Measurements from ENCODE around the gene SLC44A3. TPM values are rescaled to one million over a fixed set of nuclear protein-coding genes. Genes with fewer than 3 reads are reported as not detected.

The SLC44A3 gene
- total and polyA plus RNA-seq, 2 of the 8 experiments (the other 6 are each of a cell fraction or from before 2014, with no cell fraction given) = 4.2 to 5.0 TPM

GRCh38 chr1:94856868-94857267 is 36.7 kb downstream of the SLC44A3 start:
- no peaks in the 10 kb centered on the region for H3K36me3 ChIP-seq (ENCODE audit: control insufficient read depth in 2 of 4, insufficient read depth in 4 of 4, low read length in 3 of 4)
- no peak overlapping the region for H2BK5ac ChIP-seq (ENCODE audit: low read depth, low read length)
- no peak overlapping the region for H3K9ac ChIP-seq (replicated peaks in 1 of 4; ENCODE audit: extremely low read depth in 1 of 4, low read depth in 3 of 4, low read length in 3 of 4)
- H3K79me2 ChIP-seq (ENCODE audit: control insufficient read depth in 1 of 2, insufficient read depth in 2 of 2, low read length in 2 of 2) = no peaks in the 10 kb centered on the region
- peaks cover 0 to 5% (median 2%) of the 10 kb centered on the region in 4 experiments; a peak in 3 of 7 replicates for H3K27me3 ChIP-seq (replicated peaks in 1 of 4; ENCODE audit: control insufficient read depth in 3 of 4, extremely low read depth in 1 of 4, insufficient read depth in 3 of 4, low read length in 3 of 4)
- H3K23me2 ChIP-seq (ENCODE audit: low read depth, low read length) = no peaks in the 10 kb centered on the region
- H3K18ac ChIP-seq (ENCODE audit: extremely low read depth, low read length) = no peak overlapping the region
- H3K4me1 ChIP-seq (replicated peaks in 1 of 4; ENCODE audit: control insufficient read depth in 3 of 4, insufficient read depth in 4 of 4, low read length in 3 of 4) = peaks cover 0 to 6% (median under 1%) of the 10 kb centered on the region in 4 experiments; a peak in 4 of 7 replicates
- H2BK120ac ChIP-seq (replicated peaks; ENCODE audit: low read depth, low read length) = no peak overlapping the region
- no peak overlapping the region for H3K56ac ChIP-seq (replicated peaks; ENCODE audit: insufficient read length, low read depth, low read length)
- H3K4ac ChIP-seq (replicated peaks; ENCODE audit: insufficient read length, low read depth, low read length) = no peak overlapping the region
- FAIRE-seq (no peak), DNase-seq (ENCODE audit: low read depth in 1 of 2, low spot score in 2 of 2) (no peak)
- H4K20me1 ChIP-seq (replicated peaks in 1 of 2; ENCODE audit: control insufficient read depth in 1 of 2, insufficient read depth in 2 of 2, low read length in 2 of 2) = no peaks in the 10 kb centered on the region
- H2BK12ac ChIP-seq (ENCODE audit: low read depth, low read length) = no peak overlapping the region
- H3K14ac ChIP-seq (ENCODE audit: insufficient read length) = no peak overlapping the region
- no peak overlapping the region for H2AFZ ChIP-seq (ENCODE audit: low read length)
- no peak overlapping the region for H3K4me3 ChIP-seq (ENCODE audit: extremely low read depth in 1 of 4, insufficient read depth in 2 of 4, low read depth in 3 of 4, low read length in 4 of 4)
- 87% methylated on average over 3 of the region's 3 CpGs; no CpG with 5 or more reads in 1 of the 2 experiments for WGBS, 2 experiments (ENCODE audit: extremely low coverage in 1 of 2, insufficient coverage in 1 of 2, insufficient read length in 1 of 2, insufficient replicate concordance in 2 of 2, low coverage in 1 of 2, low lambda C conversion rate in 2 of 2, missing lambda C conversion rate in 1 of 2)
- H3K4me2 ChIP-seq (ENCODE audit: insufficient read depth in 1 of 2, low read depth in 2 of 2, low read length in 2 of 2) = no peak overlapping the region
- no peak overlapping the region for H4K5ac ChIP-seq (ENCODE audit: insufficient read length, low read depth, low read length)
- POLR2A ChIA-PET (ENCODE audit: partially characterized antibody) = no interaction called here
- H3K79me1 ChIP-seq (ENCODE audit: low read depth, low read length) = no peaks in the 10 kb centered on the region
- H4K8ac ChIP-seq (ENCODE audit: extremely low read depth, insufficient read depth, low read length) = no peak overlapping the region; the same call in 1 of the 2 replicates
- no peak overlapping the region for H2BK15ac ChIP-seq (ENCODE audit: low read length)
- H4K91ac ChIP-seq (replicated peaks; ENCODE audit: insufficient read length, low read length) = no peak overlapping the region
- CTCF ChIA-PET (ENCODE audit: partially characterized antibody) = interaction anchor here (0.6 to 4.5 kb wide), 12 partner anchors 7 to 388 kb away, joined by 3 to 45 read pairs (median 4); no protein-coding TSS in a partner anchor
- H3K27ac ChIP-seq (ENCODE audit: low read depth, low read length) = no peak overlapping the region
- H3K9me3 ChIP-seq (ENCODE audit: insufficient read depth in 2 of 2, low read depth in 1 of 2, low read length in 1 of 2) = no peaks in the 10 kb centered on the region
- no peak overlapping the region for H2BK20ac ChIP-seq (ENCODE audit: low read length)
- H2AK5ac ChIP-seq (ENCODE audit: low read depth, low read length) = no peak overlapping the region
- H3K23ac ChIP-seq (ENCODE audit: insufficient read length) = no peak overlapping the region
- TF ChIP-seq SIRT6 (IDR thresholded peaks at IDR 0.05; ENCODE audit: low read length) (no peak), BCL11A (IDR thresholded peaks at IDR 0.05; ENCODE audit: low read depth in 2 of 2, low read length in 2 of 2) (no peak), YY1 (IDR thresholded peaks at IDR 0.05; ENCODE audit: low read depth, low read length) (no peak), CREB1 (IDR thresholded peaks at IDR 0.05) (no peak), ASH2L (IDR thresholded peaks at IDR 0.05; ENCODE audit: low read length) (no peak), TAF1 (IDR thresholded peaks at IDR 0.05; ENCODE audit: low read depth, low read length) (no peak), FOSL1 (IDR thresholded peaks at IDR 0.05; ENCODE audit: insufficient read depth, low read depth, low read length) (no peak), MAX (IDR thresholded peaks at IDR 0.05) (no peak), HDAC2 (IDR thresholded peaks at IDR 0.05; ENCODE audit: borderline replicate concordance in 1 of 2, low read depth in 2 of 2, low read length in 2 of 2) (no peak), EP300 (IDR thresholded peaks at IDR 0.05; ENCODE audit: borderline replicate concordance in 1 of 2, low read depth in 2 of 2, low read length in 2 of 2) (no peak), PHF8 (conservative IDR thresholded peaks at IDR 0.05; ENCODE audit: low read depth, low read length) (no peak), CBX8 (IDR thresholded peaks at IDR 0.05; ENCODE audit: borderline replicate concordance, low read depth, low read length) (no peak), ATF3 (IDR thresholded peaks at IDR 0.05; ENCODE audit: insufficient read depth, low read depth, low read length) (no peak)

Data from H1 (cell line).